ENCODE measurements around the gene RNF145. TPM values are rescaled to one million over a fixed set of nuclear protein-coding genes. Genes with fewer than 3 reads are reported as not detected.
A peak's percentile ranks its signal among the peaks of the same experiment; 100 is the strongest.

The RNF145 gene
- total RNA-seq, 4 donors from 2014 or later = 6.7 to 20.8 (median 9.7) TPM

DNA sequence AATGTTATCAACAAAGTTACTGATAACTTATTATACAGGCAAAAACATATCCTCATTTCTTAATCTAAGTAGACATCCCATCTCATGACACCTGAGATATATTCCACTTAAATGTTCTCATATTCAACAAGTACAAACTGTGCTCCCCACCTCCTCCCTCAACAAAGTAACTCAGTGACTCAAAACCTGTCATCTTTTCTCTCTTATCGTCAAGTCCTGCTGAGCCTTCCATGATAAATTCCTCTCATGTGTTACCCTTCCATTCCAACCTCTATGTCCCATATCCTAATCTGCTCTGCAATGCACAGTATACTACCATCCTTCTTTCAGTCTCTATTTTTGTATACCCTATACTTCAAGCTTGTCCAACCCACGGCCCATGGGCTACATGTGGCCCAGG, 13.6 kb downstream of the RNF145 start:
- DNase-seq (no peak), ATAC-seq (no peak)
- no peaks in the 10 kb centered on the region for H3K36me3 ChIP-seq
- no peaks in the 10 kb centered on the region for H3K9me3 ChIP-seq
- H3K4me1 ChIP-seq = no peaks in the 10 kb centered on the region
- H3K27ac ChIP-seq = no peak overlapping the region
- in situ Hi-C loops (cut with MboI; ENCODE audit: low sequenced_read_pairs in 4 of 4) = no loop called here
- TF ChIP-seq, protein P1, sequence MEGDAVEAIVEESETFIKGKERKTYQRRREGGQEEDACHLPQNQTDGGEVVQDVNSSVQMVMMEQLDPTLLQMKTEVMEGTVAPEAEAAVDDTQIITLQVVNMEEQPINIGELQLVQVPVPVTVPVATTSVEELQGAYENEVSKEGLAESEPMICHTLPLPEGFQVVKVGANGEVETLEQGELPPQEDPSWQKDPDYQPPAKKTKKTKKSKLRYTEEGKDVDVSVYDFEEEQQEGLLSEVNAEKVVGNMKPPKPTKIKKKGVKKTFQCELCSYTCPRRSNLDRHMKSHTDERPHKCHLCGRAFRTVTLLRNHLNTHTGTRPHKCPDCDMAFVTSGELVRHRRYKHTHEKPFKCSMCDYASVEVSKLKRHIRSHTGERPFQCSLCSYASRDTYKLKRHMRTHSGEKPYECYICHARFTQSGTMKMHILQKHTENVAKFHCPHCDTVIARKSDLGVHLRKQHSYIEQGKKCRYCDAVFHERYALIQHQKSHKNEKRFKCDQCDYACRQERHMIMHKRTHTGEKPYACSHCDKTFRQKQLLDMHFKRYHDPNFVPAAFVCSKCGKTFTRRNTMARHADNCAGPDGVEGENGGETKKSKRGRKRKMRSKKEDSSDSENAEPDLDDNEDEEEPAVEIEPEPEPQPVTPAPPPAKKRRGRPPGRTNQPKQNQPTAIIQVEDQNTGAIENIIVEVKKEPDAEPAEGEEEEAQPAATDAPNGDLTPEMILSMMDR (IDR thresholded peaks at IDR 0.05 in 4 of 5, conservative IDR thresholded peaks at IDR 0.05 in 1 of 5) = no peak
- TF ChIP-seq POLR2A (IDR thresholded peaks at IDR 0.05) = no peak
- no peaks in the 10 kb centered on the region for H3K27me3 ChIP-seq
- H3K4me3 ChIP-seq = no peak overlapping the region
- intact Hi-C loops (cut with DNase I; ENCODE audit: low total_unique reads) = no loop called here

DNA sequence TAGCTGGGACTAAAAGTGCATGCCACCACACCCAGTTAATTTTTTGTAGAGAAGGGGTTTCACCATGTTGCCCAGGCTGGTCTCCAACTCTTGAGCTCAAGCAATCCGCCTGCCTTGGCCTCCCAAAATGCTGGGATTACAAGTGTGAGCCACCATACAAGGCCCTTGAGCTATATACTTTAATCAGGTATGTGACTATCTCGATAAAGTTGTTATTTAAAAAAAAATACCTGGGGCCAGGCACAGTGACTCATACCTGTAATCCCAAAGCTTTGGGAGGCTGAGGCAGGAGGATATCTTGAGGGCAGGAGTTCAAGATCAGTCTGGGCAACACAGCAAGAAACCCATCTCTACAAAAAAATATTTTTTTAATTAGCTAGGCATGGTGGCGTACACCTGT, 19.2 kb downstream of the RNF145 start:
- Histone ChIP-seq H3K4me1 (peaks cover 4 to 6% of the 10 kb centered on the region in 2 donors), H3K36me3 (no peaks in the 10 kb centered on the region), H3K27ac (peak overlapping the region in 1 of 4 donors; percentile 53), H3K27me3 (no peaks in the 10 kb centered on the region), H3K4me3 (no peak overlapping the region), H3K9me3 (no peaks in the 10 kb centered on the region)
- no peak for DNase-seq
- TF ChIP-seq, protein P1 (IDR thresholded peaks at IDR 0.05 in 4 of 5, conservative IDR thresholded peaks at IDR 0.05 in 1 of 5) = no peak
- TF ChIP-seq POLR2A (IDR thresholded peaks at IDR 0.05) = no peak
- intact Hi-C loops (cut with DNase I; ENCODE audit: low total_unique reads) = no loop called here
- ATAC-seq = no peak
- in situ Hi-C loops (cut with MboI; ENCODE audit: low sequenced_read_pairs in 4 of 4) = no loop called here

DNA sequence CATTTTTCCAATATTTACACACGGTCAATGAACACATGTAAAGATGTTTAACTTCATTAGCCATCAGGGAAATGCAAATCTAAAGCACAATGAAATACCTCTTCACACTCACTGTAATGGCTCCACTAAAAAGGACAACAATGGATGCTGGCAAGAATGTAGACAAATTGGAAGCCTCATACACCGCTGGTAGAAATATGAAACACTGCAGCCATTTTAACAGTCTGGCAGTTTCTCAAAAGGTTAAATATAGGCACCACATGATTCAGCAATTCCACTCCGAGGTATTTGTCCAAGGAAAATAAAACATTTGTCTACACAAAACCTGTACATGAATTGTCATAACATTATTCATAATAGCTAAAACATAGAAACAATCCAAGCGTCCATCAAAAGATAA, 20.0 kb downstream of the RNF145 start:
- peak in 1 of 2 donors; percentile 46 for ATAC-seq
- H3K27ac ChIP-seq = peak overlapping the region in 1 of 4 donors; percentile 53
- intact Hi-C loops (cut with DNase I; ENCODE audit: low total_unique reads) (no loop called here), in situ Hi-C loops (cut with MboI; ENCODE audit: low sequenced_read_pairs in 4 of 4) (no loop called here)
- no peaks in the 10 kb centered on the region for H3K9me3 ChIP-seq
- TF ChIP-seq, protein P1 (IDR thresholded peaks at IDR 0.05 in 4 of 5, conservative IDR thresholded peaks at IDR 0.05 in 1 of 5) = no peak
- TF ChIP-seq POLR2A (IDR thresholded peaks at IDR 0.05) = no peak
- DNase-seq = no peak
- peaks cover 4 to 6% of the 10 kb centered on the region in 2 donors for H3K4me1 ChIP-seq
- no peaks in the 10 kb centered on the region for H3K27me3 ChIP-seq
- no peaks in the 10 kb centered on the region for H3K36me3 ChIP-seq
- H3K4me3 ChIP-seq = no peak overlapping the region

DNA sequence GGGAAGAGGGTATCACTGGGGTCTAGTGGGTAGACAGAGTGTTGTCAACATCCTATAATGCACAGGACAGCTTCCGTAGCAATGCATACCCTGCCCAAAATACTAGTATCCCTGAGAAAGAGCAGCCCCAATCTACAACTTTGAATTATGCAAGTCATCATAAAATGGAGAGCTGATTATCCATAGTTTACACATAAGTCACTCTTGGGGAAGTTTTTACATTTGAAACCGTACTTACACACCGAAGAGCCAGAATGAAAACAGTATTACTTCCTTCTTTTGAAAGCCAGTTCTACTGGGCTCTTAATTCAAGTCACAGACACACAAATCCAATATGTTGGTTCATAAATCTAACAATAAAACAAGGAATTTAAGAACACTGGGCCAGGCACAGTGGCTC, 21.6 kb downstream of the RNF145 start:
- Histone ChIP-seq H3K27ac (no peak overlapping the region), H3K36me3 (no peaks in the 10 kb centered on the region), H3K9me3 (no peaks in the 10 kb centered on the region), H3K4me3 (no peak overlapping the region), H3K27me3 (no peaks in the 10 kb centered on the region), H3K4me1 (peaks cover 4 to 10% of the 10 kb centered on the region in 2 donors)
- intact Hi-C loops (cut with DNase I; ENCODE audit: low total_unique reads) (no loop called here), in situ Hi-C loops (cut with MboI; ENCODE audit: low sequenced_read_pairs in 4 of 4) (no loop called here)
- ATAC-seq (no peak), DNase-seq (no peak)
- no peak for TF ChIP-seq POLR2A (IDR thresholded peaks at IDR 0.05)
- TF ChIP-seq, protein P1 (IDR thresholded peaks at IDR 0.05 in 4 of 5, conservative IDR thresholded peaks at IDR 0.05 in 1 of 5) = no peak

DNA sequence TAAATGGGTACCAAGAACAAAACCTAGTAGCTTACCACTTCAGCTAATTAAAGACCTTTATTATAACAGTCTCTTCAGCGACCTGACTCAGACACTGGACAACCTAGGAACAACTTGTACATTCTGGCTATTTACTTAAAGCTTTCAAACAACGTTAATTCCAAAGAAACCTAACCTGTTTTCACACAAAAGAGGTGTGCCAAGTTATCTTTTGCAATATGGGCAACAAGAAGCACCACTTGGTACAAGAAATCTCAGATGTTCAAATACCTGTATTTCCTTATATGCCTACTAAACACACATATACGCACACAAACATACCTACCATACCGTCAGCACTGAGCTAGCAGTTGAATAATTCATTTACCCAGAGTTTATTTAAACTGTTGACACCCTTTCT, 23.0 kb downstream of the RNF145 start:
- no peak overlapping the region for H3K4me3 ChIP-seq
- no peaks in the 10 kb centered on the region for H3K27me3 ChIP-seq
- no peak for ATAC-seq
- TF ChIP-seq POLR2A (IDR thresholded peaks at IDR 0.05) = no peak
- TF ChIP-seq, protein P1 (IDR thresholded peaks at IDR 0.05 in 4 of 5, conservative IDR thresholded peaks at IDR 0.05 in 1 of 5) = no peak
- no peaks in the 10 kb centered on the region for H3K9me3 ChIP-seq
- no peak overlapping the region for H3K27ac ChIP-seq
- H3K4me1 ChIP-seq = peaks cover 4 to 15% of the 10 kb centered on the region in 2 donors
- H3K36me3 ChIP-seq = no peaks in the 10 kb centered on the region
- intact Hi-C loops (cut with DNase I; ENCODE audit: low total_unique reads) (no loop called here), in situ Hi-C loops (cut with MboI; ENCODE audit: low sequenced_read_pairs in 4 of 4) (no loop called here)
- no peak for DNase-seq
